HepG2 (cell line): Measurements from ENCODE around the gene DNAJC13. TPM values are rescaled to one million over a fixed set of nuclear protein-coding genes. Genes with fewer than 3 reads are reported as not detected.

Source experiments
- ATAC-seq: fragments of 200-7000 bp; cut with Tn5 transposase; 3 replicates; pipeline ENCODE4 v1.9.1; 2020; ENCODE audit warnings: mild to moderate bottlenecking, moderate library complexity
- BruUV-seq: library from RNA; stranded (reverse); fragments of 400-500 nt; replicated peaks from 2 replicates; lab custom pipeline; 2021; lab: Mats Ljungman, UMichigan
- CTCF ChIA-PET: fragments of 300-600 bp; formaldehyde crosslinking; extraction: SDS; loops from one replicate; lab custom pipeline; 2021; ENCODE audit warnings: low total read pairs, inconsistent platforms, low intra/inter-chr PET ratio; lab: Yijun Ruan, JAX
- POLR2A ChIA-PET: fragments of 350-600 bp; sonication (Branson Sonifier 250); formaldehyde crosslinking; loops from one replicate; lab custom pipeline; 2020; ENCODE audit warnings: antibody characterized with exemption, inconsistent platforms; lab: Yijun Ruan, JAX
- DNase-seq: peaks from one replicate; pipeline ENCODE4 v3.0.0-alpha.2; 2015; ENCODE audit warnings: low spot score
- FAIRE-seq: peaks from 3 replicates; lab custom pipeline; 2011; peaks lifted over from hg19 to GRCh38; lab: Jason Lieb, UNC
- H2AFZ ChIP-seq: one replicate; pipeline ENCODE4 v1.6.1; 2011; ENCODE audit warnings: low read length, inconsistent platforms
- H3K27ac ChIP-seq: fragments of 300-600 bp; 3 replicates; pipeline ENCODE4 v1.8.0; 2011; ENCODE audit warnings: mixed run types, mild to moderate bottlenecking, mixed read lengths, low read length, inconsistent platforms; ENCODE audit not compliant: insufficient read depth; ENCODE audit errors: extremely low read length
- H3K27me3 ChIP-seq, 2 experiments: fragments of 200-600 bp in 1 of 2; 2 replicates in 1 of 2; 3 replicates in 1 of 2; pipeline versions ENCODE4 v1.6.0 to v1.8.0; 2011; ENCODE audit warnings: low read length in 2 of 2, mild to moderate bottlenecking in 2 of 2, moderate library complexity in 2 of 2, inconsistent platforms in 1 of 2; ENCODE audit not compliant: insufficient read depth in 2 of 2, control insufficient read depth in 1 of 2
- H3K36me3 ChIP-seq, 2 experiments: fragments of 200-600 bp in 1 of 2; replicated peaks in 1 of 2; 2 replicates in 1 of 2; 3 replicates in 1 of 2; pipeline versions ENCODE4 v1.5.1 to v1.8.0; 2011; ENCODE audit warnings: low read length in 2 of 2, inconsistent platforms in 1 of 2; ENCODE audit not compliant: insufficient read depth in 2 of 2, control insufficient read depth in 1 of 2
- H3K4me1 ChIP-seq: 2 replicates; pipeline ENCODE4 v1.5.1; 2012; ENCODE audit warnings: low read length, inconsistent platforms; ENCODE audit not compliant: insufficient read depth
- H3K4me2 ChIP-seq: 2 replicates; pipeline ENCODE4 v1.6.0; 2011; ENCODE audit warnings: low read depth, low read length, inconsistent platforms
- H3K4me3 ChIP-seq, 3 experiments: fragments of 200-600 bp in 1 of 3; sonication (generic), shearing (Covaris generic) in 1 of 3; replicated peaks in 1 of 3; 2 replicates each; pipeline ENCODE4 v1.5.1; 2011 to 2016; ENCODE audit warnings: low read length in 3 of 3, inconsistent platforms in 2 of 3, low read depth in 2 of 3, mild to moderate bottlenecking in 2 of 3, control low read depth in 1 of 3, mixed read lengths in 1 of 3; ENCODE audit not compliant: insufficient read depth in 1 of 3
- H3K79me2 ChIP-seq: one replicate; pipeline ENCODE4 v1.6.1; 2011; ENCODE audit warnings: low read length, inconsistent platforms; ENCODE audit not compliant: insufficient read depth
- H3K9ac ChIP-seq: 2 replicates; pipeline ENCODE4 v1.6.0; 2011; ENCODE audit warnings: mild to moderate bottlenecking, low read depth, low read length, inconsistent platforms; ENCODE audit not compliant: insufficient read depth
- H3K9me3 ChIP-seq: 2 replicates; pipeline ENCODE4 v1.5.1; 2012; ENCODE audit warnings: mild to moderate bottlenecking, low read length
- H4K20me1 ChIP-seq: 2 replicates; pipeline ENCODE4 v1.6.0; 2011; ENCODE audit warnings: inconsistent platforms, mild to moderate bottlenecking, low read length, moderate library complexity; ENCODE audit not compliant: insufficient read depth
- CENPX ChIP-seq: sonication (generic); formaldehyde crosslinking; IDR thresholded peaks from 2 replicates; pipeline ENCODE4 v1.9.0; 2021; ENCODE audit warnings: mild to moderate bottlenecking, missing genetic modification reagents, moderate library complexity
- EZH2 ChIP-seq: conservative IDR thresholded peaks from 2 replicates; pipeline ENCODE4 v1.6.1; 2012; ENCODE audit warnings: mild to moderate bottlenecking, low read depth, low read length, moderate library complexity
- HDAC6 ChIP-seq: fragments of 200-600 bp; sonication (generic); IDR thresholded peaks from 2 replicates; pipeline ENCODE4 v1.7.0; 2017; ENCODE audit warnings: mild to moderate bottlenecking, antibody characterized with exemption, low read length, low read depth
- HNRNPH1 ChIP-seq: fragments of 200-400 bp; formaldehyde crosslinking; optimal IDR thresholded peaks from 2 replicates; pipeline ENCODE3; 2017; ENCODE audit warnings: mild to moderate bottlenecking, low read depth, low read length
- ONECUT2 ChIP-seq: sonication (generic); formaldehyde crosslinking; IDR thresholded peaks from 2 replicates; pipeline ENCODE4 v1.4.0; 2020; ENCODE audit warnings: missing genetic modification reagents
- REPIN1 ChIP-seq: sonication (generic); formaldehyde crosslinking; IDR thresholded peaks from 2 replicates; pipeline ENCODE4 v1.8.0; 2022; ENCODE audit warnings: missing genetic modification reagents, low read depth, mild to moderate bottlenecking, borderline replicate concordance
- SRSF9 ChIP-seq: fragments of 200-400 bp; formaldehyde crosslinking; IDR thresholded peaks from 2 replicates; pipeline ENCODE4 v1.6.1; 2018; ENCODE audit warnings: borderline replicate concordance, mild to moderate bottlenecking, low read depth, low read length; ENCODE audit not compliant: insufficient read depth, poor library complexity, severe bottlenecking
- ZNF44 ChIP-seq: sonication (generic); formaldehyde crosslinking; IDR thresholded peaks from 2 replicates; pipeline ENCODE4 v1.5.1; 2020; ENCODE audit warnings: mild to moderate bottlenecking, missing genetic modification reagents
- in situ Hi-C: cut with HindIII; loops from 2 replicates; pipeline ENCODE4 v1.10.0; 2017; ENCODE audit warnings: low pct_unique_long_range_greater_than_20kb; ENCODE audit not compliant: extremely low pct_ligation_motif_present
- intact Hi-C: fragments of 100-400 bp; cut with micrococcal nuclease; formaldehyde crosslinking; loops from one replicate; pipeline ENCODE4 v1.10.0; 2022; ENCODE audit not compliant: unreplicated experiment
- polyA plus RNA-seq, 8 experiments: library from polyadenylated mRNA; depleted of rRNA in 3 of 8; stranded (reverse) in 7 of 8; unstranded in 1 of 8; fragments of >200 nt; fragmentation: Illumina TruSeq in 4 of 8; extraction: Trizol in 4 of 8; gene quantifications; 2 replicates each; pipeline versions ENCODE4 v1.2.1 to v1.2.3, GENCODE V29; 2011 to 2016; ENCODE audit warnings: low read depth in 4 of 8, missing spikeins in 1 of 8, mixed read lengths in 1 of 8; ENCODE audit not compliant: insufficient read depth in 1 of 8
- total RNA-seq, 5 experiments: library from RNA; depleted of rRNA; stranded (reverse); fragments of >200 nt; fragmentation: Illumina TruSeq; extraction: Trizol; gene quantifications; 2 replicates each; pipeline ENCODE4 v1.2.3, GENCODE V29; 2016; ENCODE audit warnings: low read depth in 1 of 5

Gene DNAJC13
- total and polyA plus RNA-seq, 2 of the 13 experiments (the other 11 are each of a cell fraction or from before 2014, with no cell fraction given): 9.1 to 26.2 TPM

DNA sequence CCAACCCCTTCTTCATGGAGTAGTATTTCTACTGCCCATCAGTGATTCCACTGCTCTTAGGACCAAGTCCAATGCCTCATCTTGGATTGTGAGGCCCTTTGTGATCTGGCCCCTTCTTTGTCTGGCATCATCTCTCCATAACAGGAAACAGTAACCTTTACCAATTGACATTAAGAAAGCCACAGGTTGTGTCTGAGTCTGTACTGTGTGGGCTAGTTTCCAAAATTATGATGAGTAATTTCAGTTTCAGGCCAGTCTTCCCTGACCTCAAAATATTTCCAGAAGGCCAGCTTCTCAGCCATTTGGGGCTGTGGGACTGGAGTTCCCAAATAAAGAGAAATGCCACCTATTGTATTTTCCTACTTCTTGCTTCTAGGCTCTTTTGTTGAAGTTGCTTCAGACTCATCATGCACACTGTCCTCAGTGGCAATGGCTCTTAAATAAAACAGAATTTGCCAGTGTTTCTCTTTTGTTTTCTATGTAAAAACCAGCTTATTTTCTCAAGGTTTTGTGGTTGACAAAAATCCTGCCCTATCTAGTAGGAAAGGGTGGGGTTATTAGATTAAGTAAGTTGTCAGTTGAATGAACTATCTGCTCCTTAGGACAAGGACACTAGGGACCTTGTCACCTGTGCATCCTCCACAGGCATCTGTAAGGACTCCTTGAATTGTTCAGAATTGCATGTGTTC, 132.7 kb downstream of the DNAJC13 start:
- Histone ChIP-seq H3K9me3 (no peaks in the 10 kb centered on the region), H3K4me2 (no peak overlapping the region), H3K27me3 (no peaks in the 10 kb centered on the region), H3K9ac (no peak overlapping the region), H3K4me3 (no peak overlapping the region), H3K36me3 (no peaks in the 10 kb centered on the region), H3K27ac (no peak overlapping the region), H3K79me2 (no peaks in the 10 kb centered on the region), H4K20me1 (no peaks in the 10 kb centered on the region), H3K4me1 (peaks cover 19% of the 10 kb centered on the region), H2AFZ (no peak overlapping the region)
- CTCF ChIA-PET: no interaction called here
- DNase-seq (no peak), ATAC-seq (peak; percentile 19; the same call in 1 of the 3 replicates), FAIRE-seq (no peak)
- BruUV-seq: no TSS peak
- POLR2A ChIA-PET: interaction anchor here (0.9 kb wide), 1 partner anchor 110 kb away, joined by 3 read pairs; the partner anchor contains the start of genes ACAD11 and UBA5
- TF ChIP-seq SRSF9 (no peak), ZNF44 (CRISPR knock-in tag) (no peak), ONECUT2 (CRISPR knock-in tag) (no peak), REPIN1 (CRISPR knock-in tag) (no peak), CENPX (CRISPR knock-in tag) (no peak), HDAC6 (no peak), HNRNPH1 (no peak), EZH2 (no peak)
- intact Hi-C loops: no loop called here
- in situ Hi-C loops: loop anchor here (25.0 kb wide), 1 partner anchor 837 kb away; no protein-coding TSS in a partner anchor
